OCI-LY1 (cell line): ENCODE measurements around the gene CS.

Source experiments
- H2AFZ ChIP-seq: fragments of 200-600 bp; sonication (generic), shearing (Covaris generic); 2 replicates; pipeline ENCODE4 v1.6.0; 2014; ENCODE audit warnings: antibody characterized with exemption, mild to moderate bottlenecking, low read length
- H3F3A ChIP-seq: fragments of 200-600 bp; sonication (generic), shearing (Covaris generic); 2 replicates; pipeline ENCODE4 v1.6.0; 2014; ENCODE audit warnings: mild to moderate bottlenecking, antibody characterized with exemption, low read length, moderate library complexity; ENCODE audit not compliant: insufficient read depth
- H3K27ac ChIP-seq: fragments of 200-600 bp; sonication (generic); 2 replicates; pipeline ENCODE4 v1.5.1; 2014; ENCODE audit warnings: low read length, mixed run types, mild to moderate bottlenecking, low read depth; ENCODE audit not compliant: poor library complexity, severe bottlenecking
- H3K27me3 ChIP-seq: fragments of 200-600 bp; sonication (generic); 2 replicates; pipeline ENCODE4 v1.6.0; 2014; ENCODE audit warnings: antibody characterized with exemption, mild to moderate bottlenecking, low read length, moderate library complexity; ENCODE audit not compliant: insufficient read depth
- H3K36me3 ChIP-seq: fragments of 200-600 bp; sonication (generic); 2 replicates; pipeline ENCODE4 v1.6.1; 2014; ENCODE audit warnings: mild to moderate bottlenecking, antibody characterized with exemption, low read length, moderate library complexity, mixed read lengths; ENCODE audit not compliant: insufficient read depth
- H3K4me1 ChIP-seq: fragments of 200-600 bp; sonication (generic); 2 replicates; pipeline ENCODE4 v1.5.1; 2014; ENCODE audit warnings: mild to moderate bottlenecking, low read length, moderate library complexity; ENCODE audit not compliant: insufficient read depth, severe bottlenecking
- H3K4me2 ChIP-seq: fragments of 200-600 bp; sonication (generic), shearing (Covaris generic); 2 replicates; pipeline ENCODE4 v1.6.1; 2014; ENCODE audit warnings: low read length
- H3K4me3 ChIP-seq: fragments of 200-600 bp; sonication (generic); 2 replicates; pipeline ENCODE4 v1.5.1; 2014; ENCODE audit warnings: low read length, low read depth, mild to moderate bottlenecking, mixed read lengths; ENCODE audit not compliant: poor library complexity, severe bottlenecking
- H3K79me2 ChIP-seq: fragments of 200-600 bp; shearing (Covaris generic); 2 replicates; pipeline ENCODE4 v1.6.1; 2016; ENCODE audit warnings: mixed run types, low read length, mixed read lengths; ENCODE audit not compliant: insufficient read depth
- H3K9ac ChIP-seq: fragments of 200-600 bp; sonication (generic), shearing (Covaris generic); 2 replicates; pipeline ENCODE4 v1.6.1; 2014; ENCODE audit warnings: mild to moderate bottlenecking, low read length, mixed read lengths
- H3K9me2 ChIP-seq: fragments of 200-600 bp; sonication (generic), shearing (Covaris generic); 2 replicates; pipeline ENCODE4 v1.6.1; 2014; ENCODE audit warnings: low read depth, mild to moderate bottlenecking, low read length, mixed read lengths
- H3K9me3 ChIP-seq: fragments of 200-600 bp; shearing (Covaris generic); 2 replicates; pipeline ENCODE4 v1.6.1; 2014; ENCODE audit warnings: low read length, mixed read lengths
- H4K20me1 ChIP-seq: fragments of 200-600 bp; sonication (generic), shearing (Covaris generic); 2 replicates; pipeline ENCODE4 v1.6.0; 2016; ENCODE audit warnings: mild to moderate bottlenecking, low read length; ENCODE audit not compliant: insufficient read depth
- CTCF ChIP-seq: fragments of 200-600 bp; sonication (generic), shearing (Covaris generic); IDR thresholded peaks from 2 replicates; pipeline ENCODE4 v1.5.1; 2017; ENCODE audit warnings: mild to moderate bottlenecking, antibody characterized with exemption, low read length, moderate library complexity, mixed read lengths
- EZH2 ChIP-seq: fragments of 200-600 bp; sonication (generic), shearing (Covaris generic); IDR thresholded peaks from 2 replicates; pipeline ENCODE4 v1.8.0; 2017; ENCODE audit warnings: borderline replicate concordance, mixed run types, mild to moderate bottlenecking, antibody characterized with exemption, low read length, moderate library complexity, mixed read lengths

Gene CS

GRCh38 chr12:56315622-56316473 is 15.7 kb upstream of the CS start, which contains the start of gene CNPY2:
TSS of gene CNPY2 (minus strand) at chr12:56315988. CDS start at chr12:56315217, 771 bp downstream.
- no peaks in the 10 kb centered on the region for H3K27me3 ChIP-seq
- no peak within 1 kb of the TSS for H2AFZ ChIP-seq

GRCh38 chr12:56315249-56315621 is 15.1 kb upstream of the CS start:
- Histone ChIP-seq H3K27ac (peak overlapping the region; percentile 63), H3K4me2 (peak overlapping the region; percentile 80), H3F3A (no peaks in the 10 kb centered on the region), H3K9me3 (no peaks in the 10 kb centered on the region), H3K9me2 (no peaks in the 10 kb centered on the region), H3K27me3 (no peaks in the 10 kb centered on the region), H3K4me1 (peaks cover 18% of the 10 kb centered on the region), H2AFZ (no peak overlapping the region), H4K20me1 (no peaks in the 10 kb centered on the region), H3K79me2 (peaks cover 4% of the 10 kb centered on the region; the same call in 1 of the 2 replicates), H3K4me3 (peak overlapping the region; percentile 83), H3K9ac (peak overlapping the region; percentile 88), H3K36me3 (peaks cover 36% of the 10 kb centered on the region)
- TF ChIP-seq EZH2 (no peak), CTCF (no peak)

More at GRCh38 chr12:56315622-56316473, 15.7 kb upstream of the CS start, which contains the start of gene CNPY2:
- peaks cover 4% of the 10 kb centered on the region; the same call in 1 of the 2 replicates for H3K79me2 ChIP-seq
- TF ChIP-seq CTCF = no peak; the same call in 1 of the 2 replicates
- TF ChIP-seq EZH2 = no peak
- peaks cover 30% of the 10 kb centered on the region for H3K36me3 ChIP-seq
- peak within 1 kb of the TSS; percentile 88 for H3K9ac ChIP-seq
- no peaks in the 10 kb centered on the region for H3K9me3 ChIP-seq
- H3F3A ChIP-seq = no peaks in the 10 kb centered on the region
- H3K4me2 ChIP-seq = peak within 1 kb of the TSS; percentile 80
- H3K4me3 ChIP-seq = peak within 1 kb of the TSS; percentile 83
- H3K27ac ChIP-seq = peak within 1 kb of the TSS; percentile 63
- H3K9me2 ChIP-seq = no peaks in the 10 kb centered on the region
- H3K4me1 ChIP-seq = peaks cover 18% of the 10 kb centered on the region
- H4K20me1 ChIP-seq = no peaks in the 10 kb centered on the region

- H3K4me2 ChIP-seq = no peak overlapping the region
- peaks cover 4% of the 10 kb centered on the region; the same call in 1 of the 2 replicates for H3K79me2 ChIP-seq
- H3K27ac ChIP-seq = no peak overlapping the region
- H3K9me2 ChIP-seq = no peaks in the 10 kb centered on the region
- peaks cover 48% of the 10 kb centered on the region for H3K36me3 ChIP-seq
- no peak for TF ChIP-seq CTCF
- no peak for TF ChIP-seq EZH2
- H3K27me3 ChIP-seq = no peaks in the 10 kb centered on the region
- H3K9ac ChIP-seq = no peak overlapping the region
- no peaks in the 10 kb centered on the region for H3K9me3 ChIP-seq
- no peak overlapping the region for H2AFZ ChIP-seq
- H4K20me1 ChIP-seq = no peaks in the 10 kb centered on the region
- peaks cover 11% of the 10 kb centered on the region for H3K4me1 ChIP-seq
- H3K4me3 ChIP-seq = no peak overlapping the region
- no peaks in the 10 kb centered on the region for H3F3A ChIP-seq
These were observed 10.9 kb upstream of the CS start for GRCh38 chr12:56311003-56311402.
